ENCODE results near the gene TFDP2. TPM values are rescaled to one million over a fixed set of nuclear protein-coding genes. Genes with fewer than 3 reads are reported as not detected.

The TFDP2 gene
- total RNA-seq, 1 experiment from 2014 or later, result 76.0 TPM

GRCh38 chr3:142129516-142130171, 19.7 kb downstream of the TFDP2 start:
- Histone ChIP-seq H4K91ac (ENCODE audit: insufficient read length, low read depth, low read length) (no peak overlapping the region), H3K14ac (ENCODE audit: insufficient read depth, low read length) (no peak overlapping the region), H3K9ac (ENCODE audit: extremely low read depth, insufficient read length, low read length) (no peak overlapping the region), H4K5ac (ENCODE audit: insufficient read length, low read depth, low read length) (no peak overlapping the region), H3K27me3 (ENCODE audit: insufficient read depth, low read length) (no peaks in the 10 kb centered on the region), H3K4me1 (ENCODE audit: insufficient read depth, low read length) (no peaks in the 10 kb centered on the region), H2BK15ac (ENCODE audit: low read depth, low read length) (no peak overlapping the region), H2BK20ac (ENCODE audit: low read depth, low read length, poor library complexity, severe bottlenecking) (no peak overlapping the region), H3T11ph (ENCODE audit: low read length) (no peak overlapping the region), H3K23ac (ENCODE audit: insufficient read length, low read depth, low read length) (no peak overlapping the region), H2BK5ac (ENCODE audit: insufficient read length, low read length) (no peak overlapping the region), H4K20me1 (ENCODE audit: control insufficient read depth, insufficient read depth, insufficient read length) (no peaks in the 10 kb centered on the region), H3K9me3 (ENCODE audit: control insufficient read depth, low read depth, low read length) (no peaks in the 10 kb centered on the region), H2AK5ac (ENCODE audit: insufficient read length, low read length) (no peak overlapping the region), H3K4me2 (ENCODE audit: insufficient read depth, insufficient read length, low read length) (no peak overlapping the region), H3K56ac (ENCODE audit: insufficient read length, low read depth, low read length) (no peak overlapping the region), H3K79me2 (ENCODE audit: insufficient read depth, low read length) (no peaks in the 10 kb centered on the region), H3K23me2 (ENCODE audit: insufficient read length, low read depth, low read length, poor library complexity, severe bottlenecking) (no peaks in the 10 kb centered on the region), H3K27ac (ENCODE audit: insufficient read length, low read depth, low read length) (no peak overlapping the region), H2BK12ac (ENCODE audit: insufficient read length, low read depth, low read length) (no peak overlapping the region), H2AFZ (ENCODE audit: low read length) (no peak overlapping the region), H3K4ac (ENCODE audit: low read depth, low read length) (no peak overlapping the region), H3K79me1 (ENCODE audit: insufficient read depth, low read depth, low read length, poor library complexity, severe bottlenecking) (no peaks in the 10 kb centered on the region), H3K18ac (ENCODE audit: insufficient read length, low read depth, low read length) (no peak overlapping the region), H2BK120ac (ENCODE audit: low read depth, low read length, poor library complexity, severe bottlenecking) (no peak overlapping the region), H4K8ac (replicated peaks; ENCODE audit: insufficient read length, low read depth, low read length) (no peak overlapping the region)
- Mint-ChIP-seq H3K27me3 (ENCODE audit: low read depth) (peaks cover 2% of the 10 kb centered on the region; the same call in 1 of the 2 replicates), H3K9me3 (no peaks in the 10 kb centered on the region), H3K4me1 (peaks cover 8 to 10% of the 10 kb centered on the region in 2 experiments), H3K36me3 (ENCODE audit: insufficient read depth in 1 of 3, low read depth in 3 of 3) (peaks cover 0 to 8% (median 0%) of the 10 kb centered on the region in 3 experiments; a peak in 1 of 7 replicates), H3K27ac (no peak overlapping the region; a peak in 1 of 7 replicates), H3K4me3 (no peak overlapping the region)
- WGBS (ENCODE audit: extremely low coverage, insufficient read length, low lambda C conversion rate), result no CpG with 5 or more reads among the region's 2 CpGs
- peak; percentile 47; the same call in 2 of the 3 replicates for TF ChIP-seq CTCF (conservative IDR thresholded peaks at IDR 0.05)
- no peak for DNase-seq
